ENCODE data around the gene PYCARD. TPM values are rescaled to one million over a fixed set of nuclear protein-coding genes. Genes with fewer than 3 reads are reported as not detected.
A peak's percentile ranks its signal among the peaks of the same experiment; 100 is the strongest.

The PYCARD gene
- total and polyA plus RNA-seq, 9 of the 15 experiments (the other 6 are each of a cell fraction or from before 2014, with no cell fraction given), result 1.3 to 28.4 (median 6.0) TPM

GRCh38 chr16:31213877-31214707, 11.5 kb upstream of the PYCARD start, which contains the start of gene TRIM72:
Gene TRIM72, plus strand, starts transcription at chr16:31214119. Its CDS starts 620 bp downstream, at chr16:31214739.
- ATAC-seq, result no peak
- Histone ChIP-seq H3K27me3 (ENCODE audit: control insufficient read depth in 2 of 2, insufficient read depth in 2 of 2, low read length in 2 of 2) (no peaks in the 10 kb centered on the region), H3K4me3 (peak within 1 kb of the TSS; percentile 41; the same call in 1 of the 2 replicates), H3K9ac (ENCODE audit: insufficient read depth in 1 of 2, low read depth in 2 of 2, low read length in 2 of 2) (peak within 1 kb of the TSS in 1 of 2 experiments; percentile 88; a peak in 2 of 4 replicates), H3K36me3 (ENCODE audit: control insufficient read depth, insufficient read depth, low read length) (no peaks in the 10 kb centered on the region), H3K27ac (ENCODE audit: extremely low read depth, low read depth, low read length) (no peak within 1 kb of the TSS), H3K4me1 (replicated peaks in 1 of 2; ENCODE audit: control insufficient read depth in 2 of 2, insufficient read depth in 2 of 2, low read length in 2 of 2) (peaks cover 0 to 38% of the 10 kb centered on the region in 2 experiments; a peak in 4 of 5 replicates), H4K20me1 (replicated peaks; ENCODE audit: control insufficient read depth, insufficient read depth, low read length) (no peaks in the 10 kb centered on the region), H3K9me3 (replicated peaks; ENCODE audit: control insufficient read depth, insufficient read depth, low read depth, low read length) (no peaks in the 10 kb centered on the region), H2AFZ (ENCODE audit: low read depth, low read length) (peak within 1 kb of the TSS; percentile 80), H3K79me2 (ENCODE audit: control insufficient read depth, insufficient read depth, low read length) (no peaks in the 10 kb centered on the region), H3K9me1 (ENCODE audit: control insufficient read depth, insufficient read depth, low read length) (no peaks in the 10 kb centered on the region), H3K4me2 (ENCODE audit: insufficient read depth, low read length) (peak within 1 kb of the TSS; percentile 75)
- 80% methylated on average over 20 of the region's 25 CpGs for WGBS (ENCODE audit: insufficient coverage, low coverage, missing lambda C conversion rate)
- no TSS peak for BruUV-seq (replicated peaks)
- DNase-seq (ENCODE audit: extremely low read depth in 1 of 4, low spot score in 3 of 4), result peak in 1 of 4 experiments; percentile 7
- TF ChIP-seq RAD21 (CRISPR knock-in tag; conservative IDR thresholded peaks at IDR 0.05 in 1 of 2, IDR thresholded peaks at IDR 0.05 in 1 of 2) (no peak), JUN (IDR thresholded peaks at IDR 0.05; ENCODE audit: borderline replicate concordance, low read depth, low read length) (no peak), JUN (CRISPR knock-in tag; IDR thresholded peaks at IDR 0.05; ENCODE audit: borderline replicate concordance) (no peak), SPI1 (IDR thresholded peaks at IDR 0.05; ENCODE audit: borderline replicate concordance, low read depth, low read length) (peak; percentile 49; the same call in 1 of the 2 replicates), ARID1B (IDR thresholded peaks at IDR 0.05) (no peak), PRPF4 (IDR thresholded peaks at IDR 0.05; ENCODE audit: insufficient read depth, low read depth, low read length, poor library complexity, severe bottlenecking) (no peak), CHCHD3 (CRISPR knock-in tag; IDR thresholded peaks at IDR 0.05) (no peak), SRSF9 (IDR thresholded peaks at IDR 0.05; ENCODE audit: borderline replicate concordance, low read depth, low read length) (no peak)
- intact Hi-C loops (cut with micrococcal nuclease) (no loop called here), in situ Hi-C loops (cut with MboI) (no loop called here)
- POLR2A ChIA-PET, result interaction anchor here (0.6 to 4.0 kb wide), 8 partner anchors 9 to 25 kb away, joined by 3 to 33 read pairs (median 4); partner anchors contain the start of gene PYCARD
- CTCF ChIA-PET (ENCODE audit: low intra/inter-chr PET ratio), result no interaction called here
- no peak for FAIRE-seq

Data from K562 (cell line).